Dendritic cell treated with granulocyte-macrophage colony-stimulating factor and Interleukin-4, amounts not matched to agents 40 ng/mL and 50 ng/mL, for 4 days (primary cell): ENCODE results near the gene CARD14.

Experiments
- H3K27ac Mint-ChIP-seq: one replicate; pipeline ENCODE4 v1.8.0; 2022; ENCODE audit warnings: mild to moderate bottlenecking, mixed read lengths
- H3K27me3 Mint-ChIP-seq: one replicate; pipeline ENCODE4 v1.8.0; 2022; ENCODE audit warnings: mild to moderate bottlenecking, mixed read lengths
- H3K36me3 Mint-ChIP-seq: one replicate; pipeline ENCODE4 v1.8.0; 2022; ENCODE audit warnings: low read depth, mixed read lengths
- H3K4me1 Mint-ChIP-seq: one replicate; pipeline ENCODE4 v1.8.0; 2022; ENCODE audit warnings: low read depth, mixed read lengths
- H3K4me3 Mint-ChIP-seq: one replicate; pipeline ENCODE4 v1.8.0; 2022; ENCODE audit warnings: mild to moderate bottlenecking, moderate library complexity, mixed read lengths
- H3K9me3 Mint-ChIP-seq: one replicate; pipeline ENCODE4 v1.8.0; 2022; ENCODE audit warnings: mixed read lengths
- intact Hi-C: fragments of 100-400 bp; cut with micrococcal nuclease; formaldehyde crosslinking; loops from one replicate; pipeline ENCODE4 v1.15.0; 2022

Gene CARD14

DNA sequence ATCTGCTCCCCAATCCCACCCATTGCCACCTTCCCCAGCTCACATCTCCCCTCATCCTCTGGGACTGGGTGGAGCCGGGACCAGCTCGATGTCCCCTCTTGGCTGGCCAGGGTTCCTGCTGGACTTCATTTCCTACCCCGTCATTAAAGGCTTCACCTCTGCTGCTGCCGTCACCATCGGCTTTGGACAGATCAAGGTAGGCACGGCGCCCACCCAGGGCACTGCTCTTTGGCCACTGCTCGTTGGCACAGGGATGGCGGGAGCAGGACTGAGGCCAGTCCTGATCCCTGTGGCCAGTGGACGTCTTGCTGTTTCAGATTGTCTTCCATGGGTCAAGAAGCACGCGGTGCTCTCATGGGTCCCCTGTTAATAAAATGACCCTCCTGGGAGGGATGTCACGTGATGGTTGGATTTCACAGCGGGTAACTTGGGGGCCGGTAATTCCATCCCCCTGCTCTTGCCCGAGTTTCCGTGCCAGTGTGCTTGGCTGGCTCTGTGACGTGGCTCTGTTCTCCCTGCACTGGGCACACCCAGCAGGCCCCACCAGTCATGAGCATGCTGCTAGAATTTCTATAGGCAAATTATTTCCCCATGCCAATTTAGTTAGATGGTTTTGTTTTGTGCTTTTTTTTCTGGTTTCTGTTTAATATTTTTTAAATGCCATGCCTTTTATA lies 53.4 kb downstream of the CARD14 start:
- peaks cover 30% of the 10 kb centered on the region for H3K27me3 Mint-ChIP-seq
- peak overlapping the region; percentile 11 for H3K4me3 Mint-ChIP-seq
- H3K4me1 Mint-ChIP-seq, result peaks cover 41% of the 10 kb centered on the region
- H3K9me3 Mint-ChIP-seq, result no peaks in the 10 kb centered on the region
- peak overlapping the region; percentile 5 for H3K27ac Mint-ChIP-seq
- intact Hi-C loops, result no loop called here
- H3K36me3 Mint-ChIP-seq, result peaks cover 94% of the 10 kb centered on the region

DNA sequence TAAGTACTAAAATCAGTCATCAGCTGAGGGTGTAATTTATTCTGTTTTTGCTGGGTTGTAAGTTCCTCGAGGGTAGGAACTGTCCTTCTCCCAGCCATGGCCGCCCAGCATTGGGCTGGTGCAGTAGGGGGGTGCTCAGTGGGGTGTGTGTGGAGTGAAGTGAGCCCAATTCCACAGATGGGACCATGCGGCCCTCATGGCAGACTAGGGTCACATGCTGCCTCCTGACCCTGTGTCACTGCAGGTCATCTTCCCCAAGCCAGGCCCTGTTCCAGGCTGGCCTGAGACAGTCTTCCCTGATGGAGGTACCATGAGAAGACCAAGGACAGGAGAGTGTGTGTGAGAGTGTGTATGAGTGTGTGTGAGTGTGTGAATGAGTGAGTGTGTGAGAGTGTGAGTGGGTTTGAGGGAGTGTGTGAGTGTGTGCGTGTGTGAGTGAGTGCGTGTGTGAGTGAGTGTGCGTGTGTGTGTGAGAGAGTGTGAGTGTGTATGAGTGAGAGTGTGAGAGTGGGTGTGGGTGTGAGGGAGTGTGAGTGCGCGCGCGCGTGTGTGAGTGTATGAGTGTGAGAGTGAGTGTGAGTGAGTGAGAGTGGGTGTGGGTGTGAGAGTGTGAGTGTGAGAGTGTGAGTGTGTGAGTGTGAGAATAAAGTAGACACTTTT lies 54.1 kb downstream of the CARD14 start:
- Mint-ChIP-seq H3K36me3 (peaks cover 94% of the 10 kb centered on the region), H3K4me3 (no peak overlapping the region), H3K27me3 (peaks cover 32% of the 10 kb centered on the region), H3K27ac (no peak overlapping the region), H3K9me3 (no peaks in the 10 kb centered on the region), H3K4me1 (peaks cover 34% of the 10 kb centered on the region)
- intact Hi-C loops, result no loop called here

- intact Hi-C loops, result no loop called here
- Mint-ChIP-seq H3K9me3 (no peaks in the 10 kb centered on the region), H3K27ac (no peak overlapping the region), H3K36me3 (peaks cover 94% of the 10 kb centered on the region), H3K4me1 (peaks cover 34% of the 10 kb centered on the region), H3K27me3 (peaks cover 34% of the 10 kb centered on the region), H3K4me3 (no peak overlapping the region)
These were observed 54.9 kb downstream of the CARD14 start for GRCh38 chr17:80224683-80225082.

GRCh38 chr17:80225230-80225629 lies 55.4 kb downstream of the CARD14 start:
- Mint-ChIP-seq H3K4me1 (peaks cover 34% of the 10 kb centered on the region), H3K27ac (no peak overlapping the region), H3K36me3 (peaks cover 95% of the 10 kb centered on the region), H3K4me3 (no peak overlapping the region), H3K27me3 (peaks cover 34% of the 10 kb centered on the region), H3K9me3 (no peaks in the 10 kb centered on the region)
- intact Hi-C loops, result no loop called here

DNA sequence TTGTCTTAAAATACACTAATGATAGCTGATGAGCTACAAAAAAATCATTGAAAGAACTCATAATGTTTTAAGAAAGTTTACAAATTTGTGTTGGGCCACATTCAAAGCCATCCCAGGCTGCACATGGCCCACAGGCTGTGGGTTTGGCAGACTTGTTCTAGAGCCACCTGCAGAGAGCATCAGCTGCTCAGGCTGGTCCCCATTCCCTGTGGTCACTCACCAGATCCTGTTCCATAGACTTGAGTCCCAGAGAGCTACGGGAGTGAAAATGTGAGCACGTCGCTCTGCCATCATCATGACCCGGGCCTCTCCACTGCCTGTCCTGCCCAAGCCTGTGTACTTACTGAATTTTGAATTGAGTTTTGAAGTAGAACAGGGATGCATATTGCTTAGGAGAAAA lies 57.3 kb downstream of the CARD14 start:
- Mint-ChIP-seq H3K27ac (no peak overlapping the region), H3K36me3 (peaks cover 100% of the 10 kb centered on the region), H3K4me1 (peaks cover 20% of the 10 kb centered on the region), H3K4me3 (no peak overlapping the region), H3K9me3 (peaks cover 9% of the 10 kb centered on the region), H3K27me3 (peaks cover 26% of the 10 kb centered on the region)
- intact Hi-C loops, result no loop called here

GRCh38 chr17:80227666-80228065 lies 57.8 kb downstream of the CARD14 start:
- Mint-ChIP-seq H3K27ac (no peak overlapping the region), H3K9me3 (peaks cover 14% of the 10 kb centered on the region), H3K4me1 (peaks cover 15% of the 10 kb centered on the region), H3K36me3 (peaks cover 100% of the 10 kb centered on the region), H3K4me3 (no peak overlapping the region), H3K27me3 (peaks cover 26% of the 10 kb centered on the region)
- intact Hi-C loops, result no loop called here

- H3K27me3 Mint-ChIP-seq, result peaks cover 19% of the 10 kb centered on the region
- H3K36me3 Mint-ChIP-seq, result peaks cover 100% of the 10 kb centered on the region
- H3K27ac Mint-ChIP-seq, result no peak overlapping the region
- peaks cover 7% of the 10 kb centered on the region for H3K4me1 Mint-ChIP-seq
- intact Hi-C loops, result no loop called here
- H3K4me3 Mint-ChIP-seq, result no peak overlapping the region
- H3K9me3 Mint-ChIP-seq, result peaks cover 18% of the 10 kb centered on the region
These were observed 58.6 kb downstream of the CARD14 start for GRCh38 chr17:80228477-80228876.

- peaks cover 4% of the 10 kb centered on the region for H3K4me1 Mint-ChIP-seq
- H3K4me3 Mint-ChIP-seq, result no peak overlapping the region
- H3K36me3 Mint-ChIP-seq, result peaks cover 100% of the 10 kb centered on the region
- peaks cover 18% of the 10 kb centered on the region for H3K27me3 Mint-ChIP-seq
- H3K9me3 Mint-ChIP-seq, result peaks cover 18% of the 10 kb centered on the region
- H3K27ac Mint-ChIP-seq, result no peak overlapping the region
- intact Hi-C loops, result no loop called here
These were observed 59.2 kb downstream of the CARD14 start for GRCh38 chr17:80229011-80229410.

GRCh38 chr17:80232438-80232837 lies 62.6 kb downstream of the CARD14 start:
- intact Hi-C loops, result no loop called here
- Mint-ChIP-seq H3K4me3 (no peak overlapping the region), H3K36me3 (peaks cover 100% of the 10 kb centered on the region), H3K27ac (no peak overlapping the region), H3K4me1 (no peaks in the 10 kb centered on the region), H3K27me3 (peaks cover 6% of the 10 kb centered on the region), H3K9me3 (peaks cover 18% of the 10 kb centered on the region)

- H3K4me3 Mint-ChIP-seq, result no peak overlapping the region
- H3K4me1 Mint-ChIP-seq, result no peaks in the 10 kb centered on the region
- H3K27me3 Mint-ChIP-seq, result peaks cover 6% of the 10 kb centered on the region
- peaks cover 100% of the 10 kb centered on the region for H3K36me3 Mint-ChIP-seq
- H3K27ac Mint-ChIP-seq, result no peak overlapping the region
- intact Hi-C loops, result no loop called here
- peaks cover 18% of the 10 kb centered on the region for H3K9me3 Mint-ChIP-seq
These were observed 63.4 kb downstream of the CARD14 start for GRCh38 chr17:80233202-80233601.

- no peaks in the 10 kb centered on the region for H3K4me1 Mint-ChIP-seq
- intact Hi-C loops, result no loop called here
- no peak overlapping the region for H3K4me3 Mint-ChIP-seq
- H3K36me3 Mint-ChIP-seq, result peaks cover 100% of the 10 kb centered on the region
- H3K27ac Mint-ChIP-seq, result no peak overlapping the region
- H3K9me3 Mint-ChIP-seq, result peaks cover 12% of the 10 kb centered on the region
- no peaks in the 10 kb centered on the region for H3K27me3 Mint-ChIP-seq
These were observed 67.1 kb downstream of the CARD14 start for GRCh38 chr17:80236911-80237310.

- Mint-ChIP-seq H3K36me3 (peaks cover 100% of the 10 kb centered on the region), H3K27me3 (no peaks in the 10 kb centered on the region), H3K4me3 (no peak overlapping the region), H3K9me3 (peaks cover 7% of the 10 kb centered on the region), H3K27ac (no peak overlapping the region), H3K4me1 (no peaks in the 10 kb centered on the region)
- intact Hi-C loops, result no loop called here
These were observed 67.6 kb downstream of the CARD14 start for GRCh38 chr17:80237386-80237785.

- peaks cover 100% of the 10 kb centered on the region for H3K36me3 Mint-ChIP-seq
- peaks cover 5% of the 10 kb centered on the region for H3K27me3 Mint-ChIP-seq
- H3K4me3 Mint-ChIP-seq, result no peak overlapping the region
- no peaks in the 10 kb centered on the region for H3K9me3 Mint-ChIP-seq
- no peaks in the 10 kb centered on the region for H3K4me1 Mint-ChIP-seq
- intact Hi-C loops, result no loop called here
- H3K27ac Mint-ChIP-seq, result no peak overlapping the region
These were observed 72.7 kb downstream of the CARD14 start for GRCh38 chr17:80242505-80242904.

DNA sequence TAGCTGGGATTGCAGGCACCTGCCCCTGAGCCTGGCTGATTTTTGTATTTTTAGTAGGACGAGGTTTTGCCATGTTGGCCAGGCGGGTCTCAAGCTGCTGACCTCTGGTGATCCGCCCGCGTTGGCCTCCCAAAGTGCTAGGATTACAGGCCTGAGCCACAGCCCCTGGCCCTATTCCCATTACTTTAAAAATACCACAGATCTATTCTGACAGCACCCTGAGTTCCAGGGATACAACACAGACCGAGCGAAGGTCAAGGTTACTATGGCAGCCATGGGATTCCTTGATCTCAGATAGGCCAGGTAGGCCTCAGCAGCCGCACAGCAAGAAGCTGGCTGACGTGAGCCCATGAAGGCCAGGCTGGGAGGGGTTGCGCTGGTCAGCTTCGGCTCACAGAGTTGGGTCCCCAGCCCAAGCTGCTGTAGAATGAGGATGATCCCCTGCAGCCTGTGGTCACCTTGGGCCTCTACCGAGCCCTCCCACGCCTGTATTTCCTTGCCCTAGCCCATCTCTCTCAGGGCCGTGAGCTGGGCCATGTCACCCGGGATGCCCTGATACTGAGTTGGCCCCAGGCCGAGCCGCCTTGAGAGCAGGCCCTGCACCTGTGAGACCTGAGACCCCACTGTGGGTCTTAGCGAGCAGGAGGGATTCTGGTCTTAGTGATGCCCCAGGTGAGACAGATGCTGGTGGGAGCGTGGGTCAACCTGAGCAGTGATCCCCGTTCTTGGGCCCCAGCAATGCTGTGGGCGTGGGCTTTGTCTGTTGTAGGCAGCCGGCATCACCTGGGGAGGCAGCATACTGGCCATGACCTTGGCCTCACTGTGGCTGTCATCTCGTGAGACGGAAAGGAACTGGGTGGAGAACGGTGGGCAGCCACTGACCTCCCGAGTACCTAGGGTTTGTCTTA lies 74.0 kb downstream of the CARD14 start:
- H3K27me3 Mint-ChIP-seq, result peaks cover 5% of the 10 kb centered on the region
- no peak overlapping the region for H3K4me3 Mint-ChIP-seq
- H3K4me1 Mint-ChIP-seq, result no peaks in the 10 kb centered on the region
- no peak overlapping the region for H3K27ac Mint-ChIP-seq
- H3K9me3 Mint-ChIP-seq, result no peaks in the 10 kb centered on the region
- intact Hi-C loops, result no loop called here
- H3K36me3 Mint-ChIP-seq, result peaks cover 100% of the 10 kb centered on the region
